Melanocyte of skin (primary cell): ENCODE data around the gene MOSPD3. TPM values are rescaled to one million over a fixed set of nuclear protein-coding genes. Genes with fewer than 3 reads are reported as not detected.

ENCODE experiments used
- small RNA-seq, 2 donors: library from RNA; depleted of rRNA; stranded (forward); fragments of <200 nt; gene quantifications; one replicate each; pipeline ENCODE3, GENCODE V24; 2012
- total RNA-seq, 2 donors: library from RNA; depleted of rRNA; stranded (reverse); fragments of >200 nt; gene quantifications; 2 replicates each; pipeline ENCODE4 v1.2.3, GENCODE V29; 2012

MOSPD3 gene, protein sequence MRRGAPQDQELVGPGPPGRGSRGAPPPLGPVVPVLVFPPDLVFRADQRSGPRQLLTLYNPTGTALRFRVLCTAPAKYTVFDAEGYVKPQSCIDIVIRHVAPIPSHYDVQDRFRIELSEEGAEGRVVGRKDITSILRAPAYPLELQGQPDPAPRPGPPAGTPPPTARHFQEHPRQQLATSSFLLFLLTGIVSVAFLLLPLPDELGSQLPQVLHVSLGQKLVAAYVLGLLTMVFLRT
- total RNA-seq: 1 to 10 TPM; 4.7 to 7.2 TPM

DNA sequence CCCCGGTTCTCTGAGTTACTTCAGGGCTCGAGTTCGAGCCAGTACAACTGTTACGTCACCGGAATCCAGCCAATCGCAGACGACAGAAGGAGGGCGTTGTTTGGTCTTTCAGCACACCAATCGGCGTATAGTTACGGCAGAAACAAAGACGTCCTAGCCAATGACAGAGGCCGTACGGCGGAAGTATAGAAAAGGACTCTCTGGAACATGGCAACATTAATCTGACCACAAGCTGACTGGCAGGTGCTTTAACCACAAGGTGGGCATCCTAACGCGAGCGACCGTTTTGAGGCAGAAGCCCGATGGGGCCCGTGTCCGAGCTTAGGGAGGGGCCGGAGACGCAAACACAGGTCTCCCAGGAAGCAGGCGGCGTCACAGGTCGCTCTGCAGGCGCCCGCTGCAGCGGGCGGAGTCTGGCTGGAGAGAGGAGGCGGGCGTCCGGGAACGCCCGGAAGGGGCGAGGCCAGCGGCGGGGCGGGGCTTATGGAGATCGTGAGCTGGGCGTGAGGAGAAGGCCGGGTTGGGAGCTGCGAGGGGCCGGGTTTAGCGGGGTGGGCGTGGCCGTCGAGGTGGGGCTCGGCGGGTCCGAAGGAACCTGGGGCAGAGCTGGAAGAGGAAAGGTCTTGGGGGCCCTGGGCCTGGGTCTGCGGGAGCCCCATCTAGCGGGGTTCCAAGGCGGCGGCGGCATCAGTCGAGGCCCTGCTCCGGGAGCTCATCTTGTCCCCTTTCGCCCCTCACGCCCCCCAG, at the start of gene MOSPD3:
Gene MOSPD3 (plus strand): TSS at position 558 of the 747 bp plus-strand sequence. CDS start 252 bp downstream, outside the sequence.

DNA sequence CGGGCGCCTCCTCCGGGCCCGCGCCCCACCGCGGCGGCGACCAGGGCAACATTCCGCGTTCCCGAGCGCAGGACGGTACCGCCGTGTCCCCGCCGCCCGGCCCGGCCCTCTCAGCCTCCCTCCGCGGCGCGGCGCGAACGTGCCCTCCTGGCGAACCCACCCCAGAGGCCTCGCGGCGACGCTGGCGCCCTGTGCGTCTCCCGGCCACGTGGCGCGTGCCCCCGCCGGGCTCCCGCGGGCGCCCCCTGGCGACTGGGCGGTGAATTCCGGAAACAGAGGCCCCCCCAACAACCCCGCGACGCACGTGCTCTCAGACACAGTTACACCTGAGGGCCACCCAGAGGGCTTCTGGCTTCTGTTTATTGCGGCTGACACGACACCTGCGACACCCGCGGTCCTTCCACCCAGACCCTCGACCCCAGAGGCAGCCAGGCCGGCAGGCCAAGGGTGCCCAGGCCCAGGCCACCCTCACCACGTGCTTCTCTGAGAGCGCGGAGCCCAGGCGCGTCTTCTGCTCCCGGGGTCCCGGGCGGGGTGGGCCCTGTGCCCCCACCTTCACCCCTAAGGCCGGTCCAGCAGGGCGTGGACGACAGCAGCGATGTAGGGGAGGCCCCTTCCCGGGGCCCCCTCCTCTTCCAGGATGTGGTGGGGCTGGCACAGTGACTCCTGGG, 38.5 kb upstream of the MOSPD3 start, which contains the start of gene SAP25:
Gene SAP25 (minus strand): TSS at position 210 of the 671 bp plus-strand sequence. CDS start 158 bp downstream, at position 52.

DNA sequence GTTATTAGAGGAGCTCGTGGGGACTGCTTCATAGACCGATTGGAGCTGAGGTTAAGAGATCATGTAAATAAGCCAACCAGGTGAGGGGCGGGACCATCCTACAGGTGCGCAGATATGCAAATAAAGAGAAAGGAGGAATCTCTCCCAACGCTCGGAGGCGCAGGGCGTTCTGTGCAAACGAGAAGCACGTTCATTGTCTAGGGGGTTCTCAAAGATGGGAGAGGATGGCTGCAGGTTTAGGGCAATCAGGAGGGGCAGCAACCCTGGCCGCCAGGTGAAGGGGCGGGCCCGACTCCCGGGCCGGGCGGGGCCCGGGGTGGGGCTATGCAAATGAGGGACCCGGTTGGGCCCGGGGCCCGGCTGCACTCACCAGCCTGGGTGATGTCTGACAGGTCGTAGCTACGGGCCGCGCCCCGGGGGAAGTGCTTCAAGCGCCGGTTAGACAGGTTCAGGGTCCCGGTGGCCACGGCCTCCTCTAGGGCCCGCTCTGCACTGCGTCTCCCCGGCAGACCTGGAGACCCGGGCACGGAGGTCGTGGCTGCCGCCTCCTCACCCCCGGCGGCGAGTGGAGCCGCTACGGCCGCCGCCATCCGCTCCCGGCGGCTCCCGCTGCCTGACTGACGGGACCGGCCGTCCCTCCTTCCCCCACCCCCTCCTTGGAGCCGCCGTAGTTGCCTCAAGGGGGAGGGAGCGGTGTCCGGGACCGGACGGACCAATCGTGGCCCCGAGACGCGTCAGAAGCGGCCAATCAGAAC, 26.7 kb upstream of the MOSPD3 start, which contains the start of gene LRCH4:
Gene LRCH4 (minus strand): TSS at position 619 of the 755 bp plus-strand sequence. CDS start 29 bp downstream, at position 590.

GRCh38 chr7:100586266-100587025, 25.9 kb upstream of the MOSPD3 start, which contains the start of gene FBXO24:
Gene FBXO24 (plus strand): TSS chr7:100586328. CDS start chr7:100586626, 298 bp downstream.

GRCh38 chr7:100641463-100641859, 29.1 kb downstream of the MOSPD3 start, which contains the start of gene TFR2:
Gene TFR2 (minus strand): TSS chr7:100641552. CDS start chr7:100641509, 43 bp downstream.

DNA sequence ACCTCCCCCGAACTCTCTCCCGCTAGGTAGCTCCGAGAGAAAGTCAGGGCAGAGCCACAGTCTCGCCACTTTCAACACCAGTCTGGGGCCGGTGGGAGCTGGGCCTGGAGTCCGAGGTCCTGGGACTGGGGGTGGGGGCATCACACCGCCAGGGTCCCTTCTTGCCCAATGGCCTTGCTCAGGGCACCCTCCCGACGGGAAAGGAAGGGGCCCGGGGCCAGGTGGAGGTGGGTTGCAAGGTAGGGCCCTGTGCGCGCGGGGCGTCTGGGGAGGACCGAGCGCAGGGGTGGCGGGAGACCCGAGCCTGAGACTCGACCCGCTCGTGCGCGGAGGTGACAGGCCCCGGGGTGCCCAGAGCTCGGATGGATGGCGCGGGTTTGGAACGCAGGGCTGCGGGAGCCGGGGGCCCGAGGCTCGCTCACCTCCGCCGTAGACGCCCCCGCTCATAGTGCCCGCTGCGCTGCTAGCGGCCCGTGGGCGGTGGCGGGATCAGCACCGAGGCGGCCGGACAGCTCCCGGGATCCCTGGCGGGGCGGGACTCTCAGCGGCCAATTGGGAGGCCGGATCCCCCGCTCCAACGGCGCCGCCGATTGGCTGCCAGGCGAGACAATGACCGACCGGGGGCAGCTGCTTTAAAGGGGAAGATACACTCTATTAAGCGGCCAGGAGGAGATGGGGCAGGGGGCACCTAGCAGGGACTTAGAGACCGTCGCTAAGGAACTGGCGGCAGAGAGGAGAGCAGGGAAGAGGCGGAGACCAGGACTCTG, 43.8 kb downstream of the MOSPD3 start, which contains the start of gene ACTL6B:
Gene ACTL6B (minus strand): TSS at position 541 of the 767 bp plus-strand sequence. CDS start 94 bp downstream, at position 447.

Small RNAs within 50 kb of the gene (small RNA-seq; reads per million reads assigned to genes)
- gene SAP25: 0 reads per million in 2 donors

Other genes with a start within 250 kb of the MOSPD3 start
- not detected for gene PILRA, start 239.1 kb upstream of the MOSPD3 start, total RNA-seq
- gene ZCWPW1, start 183.8 kb upstream of the MOSPD3 start, total RNA-seq: 1 to 10 TPM in 1 of 2 donors, under 1 TPM in 1; 0.33 to 3.1 TPM
- 10 to 100 TPM; 24.3 to 28.6 TPM for gene MEPCE, start 182.7 kb upstream of the MOSPD3 start, total RNA-seq
- 10 to 100 TPM; 15.8 to 22.6 TPM for gene PPP1R35, start 176.0 kb upstream of the MOSPD3 start, total RNA-seq
- under 1 TPM in 1 of 2 donors, not detected in 1; 0.33 TPM for gene SPACDR, start 148.3 kb upstream of the MOSPD3 start, total RNA-seq
- 10 to 100 TPM; 38.0 to 46.1 TPM for gene TSC22D4, start 133.3 kb upstream of the MOSPD3 start, total RNA-seq
- under 1 TPM; under 0.01 to 0.33 TPM for gene NYAP1, start 128.6 kb upstream of the MOSPD3 start, total RNA-seq
- 10 to 100 TPM; 14.1 to 16.0 TPM for gene AGFG2, start 73.3 kb upstream of the MOSPD3 start, total RNA-seq
- not detected for gene SAP25, start 38.6 kb upstream of the MOSPD3 start, total RNA-seq
- gene LRCH4, start 26.4 kb upstream of the MOSPD3 start, total RNA-seq: 10 to 100 TPM; 25.0 to 40.6 TPM
- gene FBXO24, start 26.2 kb upstream of the MOSPD3 start, total RNA-seq: under 1 TPM; under 0.01 to 0.69 TPM
- gene PCOLCE, start 10.2 kb upstream of the MOSPD3 start, total RNA-seq: 1 to 10 TPM in 1 of 2 donors, under 1 TPM in 1; 0.33 to 2.4 TPM
- gene TFR2, start 29.0 kb downstream of the MOSPD3 start, total RNA-seq: under 1 TPM; 0.34 to 1.00 TPM
- not detected for gene ACTL6B, start 43.9 kb downstream of the MOSPD3 start, total RNA-seq
- gene GNB2, start 61.2 kb downstream of the MOSPD3 start, total RNA-seq: 100 to 1,000 TPM in 1 of 2 donors, 10 to 100 TPM in 1; 69.2 to 105 TPM
- 10 to 100 TPM; 14.3 to 17.9 TPM for gene GIGYF1, start 81.7 kb downstream of the MOSPD3 start, total RNA-seq
- gene POP7, start 93.6 kb downstream of the MOSPD3 start, total RNA-seq: 10 to 100 TPM; 35.4 to 73.9 TPM
- gene EPO, start 107.9 kb downstream of the MOSPD3 start, total RNA-seq: not detected
- not detected for gene ZAN, start 121.1 kb downstream of the MOSPD3 start, total RNA-seq
- gene EPHB4, start 215.0 kb downstream of the MOSPD3 start, total RNA-seq: 10 to 100 TPM; 21.0 to 49.0 TPM
- 10 to 100 TPM; 15.5 to 20.0 TPM for gene SLC12A9, start 240.2 kb downstream of the MOSPD3 start, total RNA-seq